H9 (cell line): ENCODE results near the gene ITPRIPL2. TPM values are rescaled to one million over a fixed set of nuclear protein-coding genes. Genes with fewer than 3 reads are reported as not detected.
A peak's percentile ranks its signal among the peaks of the same experiment; 100 is the strongest.

Experiments
- DNase-seq: peaks from one replicate; pipeline ENCODE4 v3.0.0-alpha.2; 2017
- H2AFZ ChIP-seq: one replicate; pipeline ENCODE4 v1.6.1; 2013; ENCODE audit warnings: mild to moderate bottlenecking, low read length, control low read depth, moderate library complexity
- H2AK5ac ChIP-seq: 2 replicates; pipeline ENCODE4 v1.6.1; 2013; ENCODE audit warnings: low read length, control low read depth, mixed read lengths; ENCODE audit not compliant: insufficient read length
- H2BK120ac ChIP-seq: one replicate; pipeline ENCODE4 v1.6.1; 2013; ENCODE audit warnings: low read depth, mild to moderate bottlenecking, low read length, control low read depth, inconsistent platforms; ENCODE audit not compliant: poor library complexity, severe bottlenecking
- H2BK12ac ChIP-seq: 2 replicates; pipeline ENCODE4 v1.6.1; 2013; ENCODE audit warnings: low read length, control low read depth, mixed read lengths, low read depth; ENCODE audit not compliant: insufficient read length
- H2BK15ac ChIP-seq: 2 replicates; pipeline ENCODE4 v1.6.1; 2013; ENCODE audit warnings: low read depth, low read length, control low read depth
- H2BK20ac ChIP-seq: one replicate; pipeline ENCODE4 v1.6.1; 2013; ENCODE audit warnings: low read depth, mild to moderate bottlenecking, low read length, control low read depth, inconsistent platforms; ENCODE audit not compliant: poor library complexity, severe bottlenecking
- H2BK5ac ChIP-seq: 2 replicates; pipeline ENCODE4 v1.6.1; 2013; ENCODE audit warnings: low read length, control low read depth, mixed read lengths; ENCODE audit not compliant: insufficient read length
- H3K14ac ChIP-seq: 2 replicates; pipeline ENCODE4 v1.6.1; 2013; ENCODE audit warnings: low read length, control low read depth; ENCODE audit not compliant: insufficient read depth
- H3K18ac ChIP-seq: 2 replicates; pipeline ENCODE4 v1.6.1; 2013; ENCODE audit warnings: low read depth, mild to moderate bottlenecking, mixed read lengths, low read length, control low read depth; ENCODE audit not compliant: insufficient read length
- H3K23ac ChIP-seq: 2 replicates; pipeline ENCODE4 v1.6.1; 2013; ENCODE audit warnings: low read length, control low read depth, mixed read lengths, low read depth; ENCODE audit not compliant: insufficient read length
- H3K23me2 ChIP-seq: 2 replicates; pipeline ENCODE4 v1.6.1; 2013; ENCODE audit warnings: low read depth, mild to moderate bottlenecking, mixed read lengths, low read length, control low read depth; ENCODE audit not compliant: insufficient read length, poor library complexity, severe bottlenecking
- H3K27ac ChIP-seq: 2 replicates; pipeline ENCODE4 v1.5.1; 2013; ENCODE audit warnings: low read length, control low read depth, mixed read lengths, low read depth; ENCODE audit not compliant: insufficient read length
- H3K27me3 ChIP-seq: 2 replicates; pipeline ENCODE4 v1.6.1; 2013; ENCODE audit warnings: low read length, control low read depth, inconsistent platforms; ENCODE audit not compliant: insufficient read depth
- H3K4ac ChIP-seq: 2 replicates; pipeline ENCODE4 v1.6.1; 2013; ENCODE audit warnings: low read depth, mild to moderate bottlenecking, control low read depth, inconsistent platforms, low read length, moderate library complexity
- H3K4me1 ChIP-seq: 2 replicates; pipeline ENCODE4 v1.6.1; 2013; ENCODE audit warnings: low read length, control low read depth, inconsistent platforms; ENCODE audit not compliant: insufficient read depth
- H3K4me2 ChIP-seq: 2 replicates; pipeline ENCODE4 v1.6.1; 2013; ENCODE audit warnings: low read length, control low read depth, mixed read lengths; ENCODE audit not compliant: insufficient read length, insufficient read depth
- H3K56ac ChIP-seq: 2 replicates; pipeline ENCODE4 v1.6.1; 2013; ENCODE audit warnings: low read depth, mild to moderate bottlenecking, mixed read lengths, low read length, control low read depth; ENCODE audit not compliant: insufficient read length
- H3K79me1 ChIP-seq: 2 replicates; pipeline ENCODE4 v1.6.1; 2013; ENCODE audit warnings: low read depth, mild to moderate bottlenecking, moderate library complexity, low read length, control low read depth, inconsistent platforms; ENCODE audit not compliant: insufficient read depth, poor library complexity, severe bottlenecking
- H3K79me2 ChIP-seq: 2 replicates; pipeline ENCODE4 v1.6.1; 2013; ENCODE audit warnings: low read length, control low read depth, inconsistent platforms; ENCODE audit not compliant: insufficient read depth
- H3K9ac ChIP-seq: 2 replicates; pipeline ENCODE4 v1.6.1; 2013; ENCODE audit warnings: low read length, control low read depth, mixed read lengths; ENCODE audit not compliant: insufficient read length; ENCODE audit errors: extremely low read depth
- H3K9me3 ChIP-seq: one replicate; pipeline ENCODE4 v1.6.1; 2013; ENCODE audit warnings: low read depth, low read length, inconsistent platforms; ENCODE audit not compliant: control insufficient read depth
- H3T11ph ChIP-seq: one replicate; pipeline ENCODE4 v1.6.1; 2013; ENCODE audit warnings: mild to moderate bottlenecking, low read length, control low read depth, inconsistent platforms
- H4K20me1 ChIP-seq: one replicate; pipeline ENCODE4 v1.6.1; 2013; ENCODE audit not compliant: control insufficient read depth, insufficient read length, insufficient read depth
- H4K5ac ChIP-seq: 2 replicates; pipeline ENCODE4 v1.6.1; 2013; ENCODE audit warnings: low read depth, mild to moderate bottlenecking, mixed read lengths, low read length, control low read depth; ENCODE audit not compliant: insufficient read length
- H4K8ac ChIP-seq: replicated peaks from 2 replicates; pipeline ENCODE4 v1.6.1; 2013; ENCODE audit warnings: low read length, control low read depth, mixed read lengths, low read depth; ENCODE audit not compliant: insufficient read length
- H4K91ac ChIP-seq: 2 replicates; pipeline ENCODE4 v1.6.1; 2013; ENCODE audit warnings: low read depth, mild to moderate bottlenecking, moderate library complexity, mixed read lengths, low read length, control low read depth; ENCODE audit not compliant: insufficient read length
- H3K27ac Mint-ChIP-seq, 3 experiments: 2 replicates in 2 of 3; 3 replicates in 1 of 3; pipeline ENCODE4 v1.8.0; 2020 to 2021; ENCODE audit warnings: mixed read lengths in 3 of 3, mild to moderate bottlenecking in 1 of 3, moderate library complexity in 1 of 3
- H3K27me3 Mint-ChIP-seq: 2 replicates; pipeline ENCODE4 v1.8.0; 2021; ENCODE audit warnings: low read depth, mild to moderate bottlenecking, moderate library complexity, mixed read lengths
- H3K36me3 Mint-ChIP-seq, 3 experiments: 2 replicates in 2 of 3; 3 replicates in 1 of 3; pipeline ENCODE4 v1.8.0; 2020 to 2021; ENCODE audit warnings: low read depth in 3 of 3, mixed read lengths in 3 of 3; ENCODE audit not compliant: insufficient read depth in 1 of 3
- H3K4me1 Mint-ChIP-seq, 2 experiments: 2 replicates each; pipeline ENCODE4 v1.8.0; 2020; ENCODE audit warnings: mixed read lengths in 2 of 2
- H3K4me3 Mint-ChIP-seq, 2 experiments: 2 replicates in 1 of 2; 3 replicates in 1 of 2; pipeline ENCODE4 v1.8.0; 2020 to 2021; ENCODE audit warnings: mild to moderate bottlenecking in 2 of 2, mixed read lengths in 2 of 2, moderate library complexity in 1 of 2
- H3K9me3 Mint-ChIP-seq, 2 experiments: 2 replicates in 1 of 2; 3 replicates in 1 of 2; pipeline ENCODE4 v1.8.0; 2020; ENCODE audit warnings: mild to moderate bottlenecking in 2 of 2, mixed read lengths in 2 of 2, moderate library complexity in 1 of 2
- WGBS: extraction: QIAGEN DNeasy Blood & Tissue Kit; methylation state at CpG from one replicate; pipeline ENCODE4 v1.1.7; 2013; ENCODE audit warnings: missing lambda C conversion rate, low lambda C conversion rate, mixed read lengths; ENCODE audit not compliant: insufficient read length; ENCODE audit errors: extremely low coverage; 5-methylcytosine and 5-hydroxymethylcytosine counted together
- total RNA-seq: library from RNA; stranded (reverse); gene quantifications from 2 replicates; pipeline ENCODE4 v1.2.1, GENCODE V29; 2021
- TF ChIP-seq, protein P1 (sequence below): fragments of 200-600 bp; sonication (generic); conservative IDR thresholded peaks from 3 replicates; pipeline ENCODE4 v1.8.0; 2021; ENCODE audit warnings: antibody characterized with exemption, mild to moderate bottlenecking

ITPRIPL2 gene
- total RNA-seq, 1 experiment from 2014 or later, result 9.1 TPM

DNA sequence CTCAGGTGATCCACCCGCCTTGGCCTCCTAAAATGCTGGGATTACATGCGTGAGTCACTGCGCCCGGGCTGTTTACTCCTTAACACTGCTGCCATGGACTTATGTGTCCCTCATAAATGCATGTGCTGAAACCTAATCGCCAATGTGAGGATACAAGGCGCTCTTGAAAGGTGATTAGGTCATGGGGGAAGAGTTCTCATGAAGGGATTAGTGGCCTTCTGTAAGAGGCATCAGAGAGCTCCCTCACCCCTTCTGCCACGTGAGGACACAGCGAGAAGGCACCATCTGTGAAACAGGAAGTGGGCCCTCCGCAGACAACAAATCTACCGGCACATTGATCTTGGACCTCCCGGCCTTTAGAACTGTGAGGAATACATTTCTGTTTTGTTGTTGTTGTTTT, 19.1 kb downstream of the ITPRIPL2 start:
- peak overlapping the region in 1 of 3 experiments; percentile 65; a peak in 2 of 7 replicates for H3K27ac Mint-ChIP-seq
- no peak overlapping the region for H3K23ac ChIP-seq
- no peak overlapping the region for H3K18ac ChIP-seq
- no peak overlapping the region for H4K91ac ChIP-seq
- H3K9me3 Mint-ChIP-seq, result no peaks in the 10 kb centered on the region
- H2BK12ac ChIP-seq, result no peak overlapping the region
- H3K56ac ChIP-seq, result no peak overlapping the region
- H3K14ac ChIP-seq, result no peak overlapping the region
- TF ChIP-seq, protein P1, sequence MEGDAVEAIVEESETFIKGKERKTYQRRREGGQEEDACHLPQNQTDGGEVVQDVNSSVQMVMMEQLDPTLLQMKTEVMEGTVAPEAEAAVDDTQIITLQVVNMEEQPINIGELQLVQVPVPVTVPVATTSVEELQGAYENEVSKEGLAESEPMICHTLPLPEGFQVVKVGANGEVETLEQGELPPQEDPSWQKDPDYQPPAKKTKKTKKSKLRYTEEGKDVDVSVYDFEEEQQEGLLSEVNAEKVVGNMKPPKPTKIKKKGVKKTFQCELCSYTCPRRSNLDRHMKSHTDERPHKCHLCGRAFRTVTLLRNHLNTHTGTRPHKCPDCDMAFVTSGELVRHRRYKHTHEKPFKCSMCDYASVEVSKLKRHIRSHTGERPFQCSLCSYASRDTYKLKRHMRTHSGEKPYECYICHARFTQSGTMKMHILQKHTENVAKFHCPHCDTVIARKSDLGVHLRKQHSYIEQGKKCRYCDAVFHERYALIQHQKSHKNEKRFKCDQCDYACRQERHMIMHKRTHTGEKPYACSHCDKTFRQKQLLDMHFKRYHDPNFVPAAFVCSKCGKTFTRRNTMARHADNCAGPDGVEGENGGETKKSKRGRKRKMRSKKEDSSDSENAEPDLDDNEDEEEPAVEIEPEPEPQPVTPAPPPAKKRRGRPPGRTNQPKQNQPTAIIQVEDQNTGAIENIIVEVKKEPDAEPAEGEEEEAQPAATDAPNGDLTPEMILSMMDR, result no peak
- H2BK20ac ChIP-seq, result no peak overlapping the region
- peaks cover 29 to 30% of the 10 kb centered on the region in 2 experiments for H3K4me1 Mint-ChIP-seq
- peaks cover 3% of the 10 kb centered on the region; the same call in 1 of the 2 replicates for H3K4me1 ChIP-seq
- H3K79me2 ChIP-seq, result no peaks in the 10 kb centered on the region
- no CpG with 5 or more reads among the region's 11 CpGs for WGBS
- H4K8ac ChIP-seq, result no peak overlapping the region
- H4K5ac ChIP-seq, result no peak overlapping the region
- H2BK5ac ChIP-seq, result no peak overlapping the region
- H3K27me3 Mint-ChIP-seq, result no peaks in the 10 kb centered on the region
- peaks cover 3% of the 10 kb centered on the region for H3K23me2 ChIP-seq
- H3K4ac ChIP-seq, result no peak overlapping the region
- no peaks in the 10 kb centered on the region for H3K27me3 ChIP-seq
- H3K9me3 ChIP-seq, result no peaks in the 10 kb centered on the region
- H3T11ph ChIP-seq, result no peak overlapping the region
- H3K79me1 ChIP-seq, result no peaks in the 10 kb centered on the region
- no peaks in the 10 kb centered on the region for H4K20me1 ChIP-seq
- H3K4me2 ChIP-seq, result no peak overlapping the region
- no peak overlapping the region for H3K9ac ChIP-seq
- no peak overlapping the region for H2BK120ac ChIP-seq
- no peak overlapping the region for H2AFZ ChIP-seq
- H2BK15ac ChIP-seq, result no peak overlapping the region
- no peak overlapping the region for H2AK5ac ChIP-seq
- no peak overlapping the region for H3K27ac ChIP-seq
- no peaks in the 10 kb centered on the region for H3K36me3 Mint-ChIP-seq
- no peak overlapping the region for H3K4me3 Mint-ChIP-seq
- no peak for DNase-seq
